Activated T-cell treated with anti-CD3 and anti-CD28 coated beads for 24 hours (primary cell): ENCODE results near the gene SLC6A19.
"Not testable (repeated sequence)": the region's sequence is repeated elsewhere in the genome, so short reads cannot be mapped to it uniquely, and the experiment has no call there.

Experiments used
- DNase-seq: peaks from one replicate; pipeline ENCODE4 v3.0.0-alpha.2; 2020; ENCODE audit warnings: low read depth

Gene SLC6A19

DNA sequence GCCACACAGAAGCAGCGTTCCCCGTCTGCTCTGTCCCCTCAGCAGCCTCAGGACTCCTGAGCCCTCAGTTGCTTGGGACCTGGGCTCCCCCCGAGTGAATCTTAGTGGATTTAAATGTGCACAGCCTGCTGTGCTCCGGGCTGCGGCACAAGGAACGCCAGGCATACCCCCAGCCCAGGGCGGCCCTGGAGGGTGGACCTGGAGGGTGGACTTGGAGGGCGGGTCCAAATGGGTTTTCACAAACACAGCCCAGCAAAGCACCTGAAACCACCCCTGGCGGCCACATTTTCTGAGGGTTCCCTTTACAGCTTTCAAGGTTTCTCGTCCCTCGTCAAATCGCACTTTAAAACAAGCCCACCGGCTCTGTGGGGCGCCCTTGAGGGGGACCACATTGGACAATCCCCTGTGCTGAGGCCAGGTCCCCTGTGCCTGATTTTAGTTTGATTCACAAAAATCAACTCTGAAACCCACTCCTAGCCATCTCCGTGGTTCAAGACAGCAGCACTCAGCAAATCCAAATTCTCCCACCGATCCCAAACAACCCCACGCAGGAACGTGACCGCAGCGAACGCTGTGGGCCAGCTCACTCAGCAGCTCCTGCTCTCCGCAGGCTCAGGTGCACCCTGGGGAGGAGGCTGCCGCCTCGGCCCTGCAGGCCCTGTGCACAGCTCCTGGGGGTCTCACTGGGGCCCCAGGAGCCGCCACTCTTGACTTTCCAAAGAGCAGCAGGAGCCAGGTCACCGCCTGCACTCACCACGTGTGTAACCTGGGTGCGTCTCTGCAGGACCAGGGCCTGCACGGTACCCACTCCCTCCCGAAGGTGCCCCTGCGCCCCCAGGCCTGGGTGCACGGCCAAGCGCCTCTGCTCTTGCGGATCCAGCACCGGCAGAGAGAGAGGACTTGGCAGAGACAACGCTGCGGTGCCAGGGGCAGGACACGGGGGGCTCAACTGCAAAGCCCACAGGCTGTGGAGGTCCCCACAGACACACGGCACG lies 64.4 kb downstream of the SLC6A19 start:
- DNase-seq, result no peak

- DNase-seq, result no peak
Observed at GRCh38 chr5:1266791-1267190, 65.4 kb downstream of the SLC6A19 start.

GRCh38 chr5:1267464-1267863 lies 66.1 kb downstream of the SLC6A19 start:
- not testable (repeated sequence) for DNase-seq

GRCh38 chr5:1268056-1268455 lies 66.7 kb downstream of the SLC6A19 start:
- DNase-seq, result no peak

GRCh38 chr5:1268666-1269065 lies 67.3 kb downstream of the SLC6A19 start:
- DNase-seq, result peak; percentile 14

DNA sequence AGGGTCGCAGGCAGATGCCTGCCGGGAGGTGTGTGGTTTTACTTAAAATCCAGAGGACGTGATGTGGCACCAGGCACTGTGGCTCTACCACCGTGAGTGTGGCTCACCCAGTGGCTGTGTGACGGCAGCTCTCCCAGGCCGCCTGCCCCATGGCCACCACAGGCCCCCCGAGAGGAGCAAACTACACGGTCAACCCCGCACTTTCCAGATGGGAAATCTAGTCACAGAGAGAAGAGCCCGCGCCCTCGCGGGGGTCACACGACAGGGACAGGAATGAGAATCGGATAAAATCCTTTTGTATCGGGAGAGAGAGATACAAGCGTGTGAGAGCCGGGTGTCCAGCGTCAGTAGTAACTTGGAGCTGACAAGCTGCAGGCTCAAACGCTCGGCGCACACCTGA lies 69.0 kb downstream of the SLC6A19 start:
- DNase-seq, result no peak

DNA sequence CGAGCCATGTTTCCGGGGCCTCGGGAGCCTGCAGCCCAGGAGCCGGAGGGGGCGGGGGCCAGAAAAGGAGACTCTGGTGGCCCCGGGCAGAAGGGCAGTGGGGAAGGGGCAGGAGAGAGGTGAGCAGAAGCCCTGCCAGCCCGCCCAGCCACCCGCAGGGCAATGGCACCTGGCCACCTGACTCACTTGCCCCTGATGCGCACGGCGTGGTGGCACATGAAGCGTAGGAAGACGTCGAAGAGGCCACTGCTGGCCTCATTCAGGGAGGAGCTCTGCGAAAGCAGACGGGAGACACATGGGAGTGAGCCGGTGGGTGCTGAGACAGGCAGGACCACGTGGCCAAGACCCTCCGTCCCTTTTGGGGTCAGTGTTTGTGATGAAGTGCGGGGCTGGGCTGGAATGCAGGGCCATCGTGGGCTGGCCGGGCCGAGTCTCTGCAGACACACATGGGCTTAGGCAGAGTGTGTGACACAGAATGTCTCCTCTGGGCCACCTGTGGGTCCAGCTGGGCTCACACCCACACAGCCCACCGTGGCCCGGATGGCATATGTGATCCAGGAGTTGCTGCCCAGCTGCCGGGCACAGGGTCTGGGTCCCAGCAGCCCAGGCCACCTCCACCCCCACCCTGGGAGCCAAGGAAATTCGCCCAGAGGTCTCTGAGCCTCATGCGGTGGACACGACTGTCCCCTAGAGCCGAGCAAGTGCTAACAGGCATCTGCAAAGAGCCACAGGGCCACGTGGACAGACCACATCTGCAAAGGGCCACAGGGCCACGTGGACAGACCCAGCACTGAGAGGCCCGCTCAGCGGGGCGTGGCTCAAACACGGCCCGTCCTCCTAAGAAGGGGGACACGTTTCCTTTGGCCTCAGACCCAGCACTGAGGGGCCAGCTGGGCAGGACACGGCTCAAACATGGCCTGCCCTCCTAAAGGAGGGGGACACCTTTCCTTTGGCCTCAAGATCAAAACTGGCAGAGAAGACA lies 69.8 kb downstream of the SLC6A19 start:
- no peak for DNase-seq

- no peak for DNase-seq
Observed at GRCh38 chr5:1272201-1272600, 70.8 kb downstream of the SLC6A19 start.

- DNase-seq, result no peak
Observed at GRCh38 chr5:1273745-1274144, 72.3 kb downstream of the SLC6A19 start.

GRCh38 chr5:1274471-1274870 lies 73.1 kb downstream of the SLC6A19 start:
- no peak for DNase-seq
